Loucy (cell line): ENCODE data around the gene RAD51D.

Experiments used
- EZH2phosphoT487 ChIP-seq: fragments of 200-600 bp; IDR thresholded peaks from 2 replicates; pipeline ENCODE4 v1.6.1; 2018; ENCODE audit warnings: antibody characterized with exemption, mild to moderate bottlenecking, moderate library complexity, borderline replicate concordance
- TF ChIP-seq, protein P1 (sequence below): fragments of 200-600 bp; sonication (generic); conservative IDR thresholded peaks from 2 replicates; pipeline ENCODE4 v1.5.1; 2014; ENCODE audit warnings: mild to moderate bottlenecking, antibody characterized with exemption, low read length

DNA sequence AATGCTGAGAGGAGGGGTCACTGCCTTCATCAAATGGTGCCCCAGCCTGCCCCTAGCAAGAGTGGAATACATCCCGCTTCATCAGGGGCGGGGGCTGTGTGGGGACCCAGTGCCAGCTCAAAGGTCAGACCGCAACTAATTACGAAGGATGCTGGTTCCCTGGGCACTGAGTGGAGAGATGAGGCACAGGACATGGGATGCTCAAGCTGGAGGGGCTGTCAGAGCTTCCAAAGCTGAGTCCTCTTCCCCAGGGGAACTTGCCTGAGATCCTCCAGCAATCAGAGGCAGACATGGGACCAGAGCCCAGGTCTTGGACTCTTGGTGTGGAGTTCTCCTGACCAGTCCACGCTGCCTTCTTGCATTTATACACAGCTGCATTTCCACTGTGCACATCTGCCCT lies 46.9 kb upstream of the RAD51D start:
- TF ChIP-seq, protein P1, sequence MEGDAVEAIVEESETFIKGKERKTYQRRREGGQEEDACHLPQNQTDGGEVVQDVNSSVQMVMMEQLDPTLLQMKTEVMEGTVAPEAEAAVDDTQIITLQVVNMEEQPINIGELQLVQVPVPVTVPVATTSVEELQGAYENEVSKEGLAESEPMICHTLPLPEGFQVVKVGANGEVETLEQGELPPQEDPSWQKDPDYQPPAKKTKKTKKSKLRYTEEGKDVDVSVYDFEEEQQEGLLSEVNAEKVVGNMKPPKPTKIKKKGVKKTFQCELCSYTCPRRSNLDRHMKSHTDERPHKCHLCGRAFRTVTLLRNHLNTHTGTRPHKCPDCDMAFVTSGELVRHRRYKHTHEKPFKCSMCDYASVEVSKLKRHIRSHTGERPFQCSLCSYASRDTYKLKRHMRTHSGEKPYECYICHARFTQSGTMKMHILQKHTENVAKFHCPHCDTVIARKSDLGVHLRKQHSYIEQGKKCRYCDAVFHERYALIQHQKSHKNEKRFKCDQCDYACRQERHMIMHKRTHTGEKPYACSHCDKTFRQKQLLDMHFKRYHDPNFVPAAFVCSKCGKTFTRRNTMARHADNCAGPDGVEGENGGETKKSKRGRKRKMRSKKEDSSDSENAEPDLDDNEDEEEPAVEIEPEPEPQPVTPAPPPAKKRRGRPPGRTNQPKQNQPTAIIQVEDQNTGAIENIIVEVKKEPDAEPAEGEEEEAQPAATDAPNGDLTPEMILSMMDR: no peak
- no peak for TF ChIP-seq EZH2phosphoT487
